NCI-H1436 (cell line): ENCODE results near the gene WDR74.
"Not testable (repeated sequence)": the region's sequence is repeated elsewhere in the genome, so short reads cannot be mapped to it uniquely, and the experiment has no call there.

Experiments used
- DNase-seq: peaks from one replicate; lab custom pipeline; 2025; lab: John Stamatoyannopoulos, UW

WDR74 gene

GRCh38 chr11:62840721-62841360 is 1.5 kb upstream of the WDR74 start:
- DNase-seq = peak; percentile 43

DNA sequence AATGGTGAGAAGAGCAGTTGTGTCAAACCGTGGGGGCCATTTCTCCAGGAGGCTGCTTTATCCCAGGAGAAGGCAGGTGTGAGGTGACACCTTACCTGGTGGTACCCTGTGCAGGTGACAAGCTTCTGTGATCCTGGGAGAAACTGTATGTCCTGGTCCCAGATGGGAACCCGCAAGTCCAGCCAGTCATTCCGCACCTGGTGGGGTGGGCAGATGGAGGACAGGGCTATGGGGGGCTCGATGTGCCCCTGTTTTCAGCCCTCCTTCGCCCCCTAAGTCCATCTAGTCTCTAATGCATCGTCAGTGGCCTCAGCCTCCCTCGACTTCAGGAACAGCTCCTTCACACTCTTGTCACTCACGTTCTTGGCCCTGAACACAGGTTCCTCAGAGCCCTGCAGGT is 4.1 kb downstream of the WDR74 start:
- no peak for DNase-seq

DNA sequence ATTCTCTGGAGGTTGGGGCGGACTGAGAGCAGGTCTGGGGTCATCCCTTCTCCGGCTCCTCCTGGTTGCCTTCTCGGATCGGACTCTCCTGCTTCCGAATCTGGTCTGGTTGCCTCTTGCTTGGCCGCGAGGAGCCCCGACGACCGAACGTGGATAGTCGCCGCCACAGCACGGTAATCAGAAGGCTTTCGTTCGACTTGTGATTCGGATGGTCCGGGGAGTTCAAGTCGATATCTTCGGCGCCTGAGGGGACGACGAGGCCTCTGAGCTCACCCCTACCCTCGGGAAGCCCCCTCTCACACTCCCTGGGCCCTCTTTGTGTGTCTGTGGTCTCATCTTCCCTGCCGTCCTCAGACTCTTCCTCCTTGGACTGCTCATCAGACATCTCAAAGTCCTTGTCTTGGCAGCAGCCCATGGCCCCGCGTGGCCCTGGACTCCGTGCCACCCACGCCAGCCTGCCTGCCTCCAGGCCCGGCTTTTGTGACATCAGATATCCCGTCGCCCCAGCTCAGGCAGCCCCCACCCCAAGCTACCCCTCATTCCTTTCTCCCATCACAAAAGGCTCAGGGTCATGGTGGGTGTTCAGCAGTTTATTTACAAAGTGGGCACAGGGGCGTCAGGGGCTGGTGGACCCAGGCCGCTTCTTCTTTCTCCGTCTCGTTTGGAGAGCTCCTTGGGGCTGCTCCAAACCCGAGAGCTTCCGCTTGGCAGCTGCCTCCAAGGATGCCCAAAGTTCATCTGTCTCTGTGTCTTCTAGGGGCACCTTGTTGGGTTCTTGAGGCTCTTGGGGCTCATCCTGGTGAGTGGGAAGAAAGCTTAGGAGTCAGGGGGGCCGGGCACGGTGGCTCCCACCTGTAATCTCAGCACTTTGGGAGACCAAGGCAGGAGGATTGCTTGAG is 6.8 kb downstream of the WDR74 start, which contains the start of gene TEX54:
Gene TEX54 (minus strand): TSS at position 506 of the 899 bp plus-strand sequence.
- no peak for DNase-seq

DNA sequence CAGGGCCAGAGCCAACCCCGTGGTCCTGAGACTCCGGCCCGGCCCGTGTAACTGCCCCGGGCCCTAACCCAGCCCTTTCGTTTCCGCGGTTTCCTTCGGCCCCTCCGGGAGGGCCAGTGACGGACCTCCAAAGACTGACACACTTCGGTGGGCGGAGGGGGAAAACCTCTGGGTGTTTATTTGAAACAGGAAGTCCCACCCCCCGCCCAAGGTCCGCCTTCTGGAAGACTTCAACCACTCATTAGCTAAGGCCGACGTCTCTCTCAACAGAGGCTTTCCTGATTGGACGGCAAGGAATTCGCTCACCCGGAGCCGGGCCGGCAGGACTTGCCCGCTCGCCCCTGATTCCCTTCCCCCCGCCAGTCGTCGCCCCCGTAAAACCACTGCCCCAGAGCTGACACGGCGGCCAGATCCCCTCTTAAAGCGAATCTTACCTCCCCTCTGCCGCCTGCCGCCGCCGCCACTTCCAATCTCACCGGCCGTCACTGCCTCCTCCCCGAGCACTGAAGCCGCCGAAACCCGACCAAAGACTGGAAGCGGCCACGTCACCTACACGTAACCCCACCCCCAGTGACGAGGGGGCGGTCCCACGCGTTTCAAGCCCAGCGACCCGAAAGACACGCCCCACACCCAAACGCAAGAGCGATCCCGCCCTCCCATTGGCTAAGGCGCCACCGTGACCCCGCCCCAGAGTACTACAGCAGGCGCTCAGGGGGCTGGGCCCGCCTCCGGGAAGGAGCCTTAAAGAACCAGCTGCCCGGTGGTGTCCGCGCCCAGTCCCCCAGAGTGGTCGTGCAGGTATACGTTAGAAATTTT is 7.7 kb downstream of the WDR74 start, which contains the start of gene STX5:
Gene STX5 (minus strand): TSS at position 532 of the 816 bp plus-strand sequence. CDS start 808 bp downstream, outside the sequence.
- peak; percentile 98 for DNase-seq

GRCh38 chr11:62830904-62831519 is 8.4 kb downstream of the WDR74 start:
- peak; percentile 35 for DNase-seq

- not testable (repeated sequence) for DNase-seq
Measured at GRCh38 chr11:62828130-62828529, 11.3 kb downstream of the WDR74 start.

DNA sequence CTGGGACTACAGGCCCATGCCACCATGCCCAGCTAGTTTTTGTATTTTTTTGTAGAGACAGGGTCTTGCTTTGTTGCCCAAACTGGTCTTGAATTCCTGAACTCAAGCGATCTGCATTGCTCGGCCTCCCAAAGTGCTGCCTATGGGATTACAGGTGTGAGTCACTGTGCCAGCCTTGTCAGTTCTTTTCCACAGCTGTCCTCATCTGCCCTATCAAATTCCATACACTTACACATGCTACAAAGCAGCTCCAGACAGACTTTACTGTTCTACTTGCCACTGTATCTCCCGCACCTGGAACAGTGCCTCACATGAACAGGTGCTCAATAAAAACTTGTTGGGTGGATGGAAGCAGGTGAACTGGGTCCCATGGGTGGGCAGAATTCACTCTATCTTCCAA is 15.7 kb downstream of the WDR74 start:
- DNase-seq = no peak

DNA sequence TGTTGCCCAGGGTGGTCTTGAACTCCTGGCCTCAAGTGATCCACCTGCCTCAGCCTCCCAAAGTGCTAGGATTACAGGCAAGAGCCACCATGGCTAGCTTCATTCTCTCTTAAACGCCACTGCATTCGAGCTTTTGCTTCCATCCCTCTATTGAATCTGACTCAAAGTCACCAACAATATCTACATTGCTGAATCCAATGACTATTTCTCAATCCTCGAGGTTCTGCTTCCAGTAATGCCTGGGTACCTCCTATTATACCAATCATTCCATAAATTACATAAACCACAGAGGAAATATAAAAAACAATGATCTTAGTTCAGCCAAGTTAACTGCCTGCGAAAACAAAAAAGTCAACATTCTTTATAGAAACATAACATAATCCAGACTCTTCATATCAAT is 22.3 kb downstream of the WDR74 start:
- DNase-seq = no peak

- DNase-seq = no peak
Measured at GRCh38 chr11:62816557-62816956, 22.8 kb downstream of the WDR74 start.

GRCh38 chr11:62811659-62812058 is 27.7 kb downstream of the WDR74 start:
- no peak for DNase-seq

GRCh38 chr11:62810748-62811147 is 28.6 kb downstream of the WDR74 start:
- no peak for DNase-seq

DNA sequence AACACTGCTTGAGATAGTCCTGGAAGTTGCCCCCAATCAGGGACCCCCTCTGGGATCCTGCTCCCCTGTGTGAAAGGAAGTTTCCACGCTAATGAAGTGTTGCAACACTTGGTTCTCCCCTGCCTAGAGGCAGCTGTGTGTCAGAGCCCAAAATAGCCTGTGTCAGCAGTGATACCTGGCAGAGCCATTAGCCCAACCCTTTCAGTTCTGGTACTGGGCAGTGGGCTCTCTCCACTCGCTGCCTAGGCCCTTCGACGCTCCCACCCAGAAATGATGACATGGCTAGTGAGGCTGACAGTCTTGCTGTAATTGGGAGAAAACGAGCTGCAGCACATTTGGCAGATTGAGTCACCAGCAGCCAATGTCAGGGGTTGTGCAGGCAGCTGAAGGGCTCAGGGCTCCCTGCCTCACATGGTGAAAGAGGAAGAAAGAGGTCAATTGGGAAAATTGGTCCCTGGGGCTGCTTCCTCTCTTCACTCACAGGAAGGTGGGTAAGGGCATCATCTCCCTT is 32.7 kb downstream of the WDR74 start:
- no peak for DNase-seq

DNA sequence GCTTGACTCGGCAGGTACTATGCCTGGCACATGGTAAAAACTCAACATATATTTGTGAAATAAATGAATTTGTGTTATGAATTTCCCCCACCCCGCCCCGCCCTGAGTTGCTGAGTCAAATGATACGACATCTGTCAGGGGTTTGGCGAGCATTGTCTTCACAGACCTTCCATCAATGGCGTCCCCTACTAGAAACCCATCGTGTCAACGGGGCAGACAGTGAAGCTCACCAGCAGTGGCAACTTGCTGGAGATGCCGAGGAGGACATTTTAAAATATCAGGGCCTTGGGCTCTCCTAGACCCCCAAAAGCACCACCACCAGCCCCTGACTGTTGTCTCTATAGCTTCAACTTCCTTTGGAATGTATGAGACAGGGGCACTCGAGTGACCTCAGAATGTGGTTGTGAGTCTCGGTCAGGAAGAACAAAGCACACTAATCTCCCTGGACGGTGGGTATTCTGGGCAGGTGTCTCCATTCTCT is 33.4 kb downstream of the WDR74 start:
- no peak for DNase-seq

GRCh38 chr11:62805076-62805892 is 34.1 kb downstream of the WDR74 start, which contains the start of gene NXF1:
NXF1 (minus strand) TSS chr11:62805440; CDS start chr11:62805356, 84 bp downstream.
- DNase-seq = peak; percentile 92

- DNase-seq = no peak
Measured at GRCh38 chr11:62804310-62805075, 34.9 kb downstream of the WDR74 start.

DNA sequence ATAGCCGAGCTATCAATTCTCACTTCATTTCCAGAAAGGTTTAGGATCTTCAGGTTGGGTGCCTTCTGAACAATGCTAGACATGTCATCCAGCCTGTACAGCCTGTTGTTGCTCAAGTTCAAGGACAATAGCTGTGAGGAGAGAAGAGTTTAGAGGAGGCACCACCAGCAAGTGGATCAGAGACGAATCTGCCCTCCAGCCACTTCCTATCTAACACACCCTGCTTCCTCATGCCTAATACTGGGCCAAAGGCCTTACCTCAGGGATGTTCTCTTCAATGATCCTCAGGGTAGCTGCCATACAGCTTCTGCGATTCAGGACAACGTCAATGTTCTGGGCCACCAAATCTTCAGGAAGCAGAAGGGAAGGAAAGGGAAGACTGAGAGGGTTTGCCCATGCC is 38.3 kb downstream of the WDR74 start:
- DNase-seq = no peak

GRCh38 chr11:62799486-62799885 is 39.9 kb downstream of the WDR74 start:
- DNase-seq = no peak

DNA sequence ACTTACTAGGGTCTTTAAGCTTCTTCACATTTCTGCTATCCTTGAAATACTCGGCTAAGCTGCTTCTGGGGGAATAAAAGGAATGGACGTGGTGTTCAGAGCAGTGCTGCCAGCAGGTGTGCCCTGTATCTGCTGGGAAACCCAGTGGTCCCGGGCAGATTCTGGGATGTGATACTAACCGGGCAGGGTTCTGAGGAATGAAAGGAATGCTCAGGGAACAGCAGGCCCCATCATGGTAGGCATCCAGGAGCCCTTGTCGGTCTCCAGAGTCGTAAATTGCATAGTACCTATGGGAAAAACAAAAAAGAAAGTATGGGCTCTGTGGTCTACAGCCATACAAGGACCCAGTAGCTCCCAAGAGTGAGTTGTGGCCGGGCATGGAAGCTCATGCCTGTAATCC is 43.1 kb downstream of the WDR74 start:
- no peak for DNase-seq

GRCh38 chr11:62794201-62794775 is 45.1 kb downstream of the WDR74 start:
- DNase-seq = no peak
